ENCODE measurements around the gene AK5. TPM values are rescaled to one million over a fixed set of nuclear protein-coding genes. Genes with fewer than 3 reads are reported as not detected.

The AK5 gene
- polyA plus RNA-seq, 1 donor (not counting 4 experiments of a cell fraction or from before 2014, with no cell fraction given) = 0.30 TPM

GRCh38 chr1:77494026-77494425 lies 212.2 kb downstream of the AK5 start:
- no peaks in the 10 kb centered on the region for H3K79me2 ChIP-seq (ENCODE audit: control insufficient read depth, insufficient read depth, low read length)
- no peaks in the 10 kb centered on the region for H3K9me3 ChIP-seq (ENCODE audit: control insufficient read depth, low read depth, low read length)
- dilution Hi-C loops (cut with MboI; ENCODE audit: extremely low pct_ligation_motif_present, low sequenced_read_pairs) = no loop called here
- no peak overlapping the region for H3K4me2 ChIP-seq (ENCODE audit: control insufficient read depth, extremely low read depth, insufficient read depth, low read depth, low read length)
- H3K9me1 ChIP-seq (ENCODE audit: control insufficient read depth, extremely low read depth, insufficient read depth, low read length) = no peaks in the 10 kb centered on the region
- no peak overlapping the region for H3K4me3 ChIP-seq (ENCODE audit: control insufficient read depth in 2 of 3, extremely low read depth in 1 of 3, insufficient read depth in 2 of 3, low read depth in 1 of 3, low read length in 3 of 3)
- no peak for DNase-seq (ENCODE audit: low read depth, low spot score)
- H4K20me1 ChIP-seq (ENCODE audit: control insufficient read depth, extremely low read depth, insufficient read depth, low read length) = no peaks in the 10 kb centered on the region
- no peak for FAIRE-seq
- H3K36me3 ChIP-seq (ENCODE audit: control insufficient read depth in 2 of 2, extremely low read depth in 1 of 2, insufficient read depth in 2 of 2, low read length in 2 of 2) = no peaks in the 10 kb centered on the region
- H3K27ac ChIP-seq (ENCODE audit: control insufficient read depth, insufficient read depth, low read length) = no peak overlapping the region
- no peaks in the 10 kb centered on the region for H3K4me1 ChIP-seq (ENCODE audit: control insufficient read depth, extremely low read depth, insufficient read depth, low read length)
- H3K27me3 ChIP-seq (ENCODE audit: control insufficient read depth, extremely low read depth, insufficient read depth, low read length) = no peaks in the 10 kb centered on the region
- no peak overlapping the region for H2AFZ ChIP-seq (ENCODE audit: control insufficient read depth, low read length)
- no peak for TF ChIP-seq EZH2 (IDR thresholded peaks at IDR 0.05; ENCODE audit: low read length)
- TF ChIP-seq, protein P1, sequence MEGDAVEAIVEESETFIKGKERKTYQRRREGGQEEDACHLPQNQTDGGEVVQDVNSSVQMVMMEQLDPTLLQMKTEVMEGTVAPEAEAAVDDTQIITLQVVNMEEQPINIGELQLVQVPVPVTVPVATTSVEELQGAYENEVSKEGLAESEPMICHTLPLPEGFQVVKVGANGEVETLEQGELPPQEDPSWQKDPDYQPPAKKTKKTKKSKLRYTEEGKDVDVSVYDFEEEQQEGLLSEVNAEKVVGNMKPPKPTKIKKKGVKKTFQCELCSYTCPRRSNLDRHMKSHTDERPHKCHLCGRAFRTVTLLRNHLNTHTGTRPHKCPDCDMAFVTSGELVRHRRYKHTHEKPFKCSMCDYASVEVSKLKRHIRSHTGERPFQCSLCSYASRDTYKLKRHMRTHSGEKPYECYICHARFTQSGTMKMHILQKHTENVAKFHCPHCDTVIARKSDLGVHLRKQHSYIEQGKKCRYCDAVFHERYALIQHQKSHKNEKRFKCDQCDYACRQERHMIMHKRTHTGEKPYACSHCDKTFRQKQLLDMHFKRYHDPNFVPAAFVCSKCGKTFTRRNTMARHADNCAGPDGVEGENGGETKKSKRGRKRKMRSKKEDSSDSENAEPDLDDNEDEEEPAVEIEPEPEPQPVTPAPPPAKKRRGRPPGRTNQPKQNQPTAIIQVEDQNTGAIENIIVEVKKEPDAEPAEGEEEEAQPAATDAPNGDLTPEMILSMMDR (optimal IDR thresholded peaks at IDR 0.05 in 1 of 3, IDR thresholded peaks at IDR 0.05 in 1 of 3, conservative IDR thresholded peaks at IDR 0.05 in 1 of 3; ENCODE audit: extremely low read depth in 1 of 3, insufficient read depth in 2 of 3, low read length in 3 of 3) = no peak
- H3K9ac ChIP-seq (ENCODE audit: control insufficient read depth, extremely low read depth, insufficient read depth, low read length) = no peak overlapping the region

- no peak overlapping the region for H3K27ac ChIP-seq (ENCODE audit: control insufficient read depth, insufficient read depth, low read length)
- no peak overlapping the region for H3K4me3 ChIP-seq (ENCODE audit: control insufficient read depth in 2 of 3, extremely low read depth in 1 of 3, insufficient read depth in 2 of 3, low read depth in 1 of 3, low read length in 3 of 3)
- H4K20me1 ChIP-seq (ENCODE audit: control insufficient read depth, extremely low read depth, insufficient read depth, low read length) = no peaks in the 10 kb centered on the region
- dilution Hi-C loops (cut with MboI; ENCODE audit: extremely low pct_ligation_motif_present, low sequenced_read_pairs) = no loop called here
- no peak overlapping the region for H2AFZ ChIP-seq (ENCODE audit: control insufficient read depth, low read length)
- FAIRE-seq (peak; percentile 20), DNase-seq (ENCODE audit: low read depth, low spot score) (no peak)
- no peaks in the 10 kb centered on the region for H3K9me1 ChIP-seq (ENCODE audit: control insufficient read depth, extremely low read depth, insufficient read depth, low read length)
- TF ChIP-seq EZH2 (IDR thresholded peaks at IDR 0.05; ENCODE audit: low read length) = no peak
- TF ChIP-seq, protein P1 (optimal IDR thresholded peaks at IDR 0.05 in 1 of 3, IDR thresholded peaks at IDR 0.05 in 1 of 3, conservative IDR thresholded peaks at IDR 0.05 in 1 of 3; ENCODE audit: extremely low read depth in 1 of 3, insufficient read depth in 2 of 3, low read length in 3 of 3) = no peak
- H3K9ac ChIP-seq (ENCODE audit: control insufficient read depth, extremely low read depth, insufficient read depth, low read length) = no peak overlapping the region
- H3K79me2 ChIP-seq (ENCODE audit: control insufficient read depth, insufficient read depth, low read length) = no peaks in the 10 kb centered on the region
- no peaks in the 10 kb centered on the region for H3K27me3 ChIP-seq (ENCODE audit: control insufficient read depth, extremely low read depth, insufficient read depth, low read length)
- no peak overlapping the region for H3K4me2 ChIP-seq (ENCODE audit: control insufficient read depth, extremely low read depth, insufficient read depth, low read depth, low read length)
- no peaks in the 10 kb centered on the region for H3K4me1 ChIP-seq (ENCODE audit: control insufficient read depth, extremely low read depth, insufficient read depth, low read length)
- H3K36me3 ChIP-seq (ENCODE audit: control insufficient read depth in 2 of 2, extremely low read depth in 1 of 2, insufficient read depth in 2 of 2, low read length in 2 of 2) = no peaks in the 10 kb centered on the region
- H3K9me3 ChIP-seq (ENCODE audit: control insufficient read depth, low read depth, low read length) = no peaks in the 10 kb centered on the region
Measured at GRCh38 chr1:77498918-77499317, 217.1 kb downstream of the AK5 start.
